GM18909 (cell line): ENCODE data around the gene XPO4.
A peak's percentile ranks its signal among the peaks of the same experiment; 100 is the strongest.

Source experiments
- ATAC-seq: cut with Tn5 transposase; IDR thresholded peaks from one replicate; pipeline ENCODE4 v1.9.1; 2021; ENCODE audit warnings: mild to moderate bottlenecking; ENCODE audit not compliant: unreplicated experiment, poor library complexity

The XPO4 gene

GRCh38 chr13:20796791-20797508 is 105.6 kb downstream of the XPO4 start:
- ATAC-seq: no peak

GRCh38 chr13:20789665-20790064 is 112.9 kb downstream of the XPO4 start:
- ATAC-seq: no peak

GRCh38 chr13:20788312-20788711 is 114.2 kb downstream of the XPO4 start:
- ATAC-seq: no peak

GRCh38 chr13:20787180-20787579 is 115.4 kb downstream of the XPO4 start:
- no peak for ATAC-seq

- ATAC-seq: peak; percentile 83
These were observed 120.3 kb downstream of the XPO4 start for GRCh38 chr13:20782116-20782708.

GRCh38 chr13:20780317-20780716 is 122.2 kb downstream of the XPO4 start:
- no peak for ATAC-seq

GRCh38 chr13:20779405-20779804 is 123.1 kb downstream of the XPO4 start:
- no peak for ATAC-seq

GRCh38 chr13:20778311-20778710 is 124.2 kb downstream of the XPO4 start:
- ATAC-seq: no peak

- no peak for ATAC-seq
These were observed 125.8 kb downstream of the XPO4 start for GRCh38 chr13:20776751-20777150.

- no peak for ATAC-seq
These were observed 126.6 kb downstream of the XPO4 start for GRCh38 chr13:20775961-20776360.

GRCh38 chr13:20774746-20775145 is 127.8 kb downstream of the XPO4 start:
- ATAC-seq: no peak

- ATAC-seq: peak; percentile 93
These were observed 129.1 kb downstream of the XPO4 start, which contains the start of gene EEF1AKMT1 for GRCh38 chr13:20773194-20774080. TSS of gene EEF1AKMT1 (minus strand) at chr13:20773961. CDS start at chr13:20757598, 16,363 bp downstream.

- no peak for ATAC-seq
These were observed 130.0 kb downstream of the XPO4 start for GRCh38 chr13:20772401-20773131.

- no peak for ATAC-seq
These were observed 132.7 kb downstream of the XPO4 start for GRCh38 chr13:20769834-20770233.

- no peak for ATAC-seq
These were observed 133.5 kb downstream of the XPO4 start for GRCh38 chr13:20769091-20769490.

- ATAC-seq: no peak
These were observed 135.1 kb downstream of the XPO4 start for GRCh38 chr13:20767309-20767943.

- ATAC-seq: no peak
These were observed 141.7 kb downstream of the XPO4 start for GRCh38 chr13:20760872-20761271.

- ATAC-seq: no peak
These were observed 148.5 kb downstream of the XPO4 start for GRCh38 chr13:20754009-20754408.

- no peak for ATAC-seq
These were observed 153.2 kb downstream of the XPO4 start for GRCh38 chr13:20749377-20749776.
